Esophagus muscularis mucosa (tissue), 4 donors: ENCODE measurements around the gene OPA3. TPM values are rescaled to one million over a fixed set of nuclear protein-coding genes. Genes with fewer than 3 reads are reported as not detected.

Experiments
- DNase-seq: peaks from one replicate; pipeline ENCODE4 v3.0.0-alpha.2; 2017; ENCODE audit errors: extremely low spot score
- H3K27ac ChIP-seq, 4 donors: fragments of 200-600 bp; sonication (generic); replicated peaks in 1 of 4; 1 replicate in 3 of 4; 2 replicates in 1 of 4; pipeline ENCODE4 v1.5.1; 2016 to 2019; ENCODE audit warnings: mild to moderate bottlenecking in 1 of 4
- H3K27me3 ChIP-seq, 4 donors: fragments of 200-600 bp; sonication (generic); one replicate each; pipeline versions ENCODE4 v1.5.1 to v1.6.0; 2016 to 2019
- H3K36me3 ChIP-seq, 4 donors: fragments of 200-600 bp; sonication (generic); one replicate each; pipeline ENCODE4 v1.5.1; 2016 to 2019
- H3K4me1 ChIP-seq, 4 donors: fragments of 200-600 bp; sonication (generic); one replicate each; pipeline ENCODE4 v1.5.1; 2016 to 2019
- H3K4me3 ChIP-seq, 4 donors: fragments of 200-600 bp; sonication (generic); 1 replicate in 2 of 4; 2 replicates in 2 of 4; pipeline ENCODE4 v1.5.1; 2016 to 2019; ENCODE audit warnings: mild to moderate bottlenecking in 4 of 4, moderate library complexity in 1 of 4
- H3K9me3 ChIP-seq, 4 donors: fragments of 200-600 bp; sonication (generic); 1 replicate in 3 of 4; 2 replicates in 1 of 4; pipeline ENCODE4 v1.5.1; 2016 to 2019
- EP300 ChIP-seq: sonication (generic); formaldehyde crosslinking; IDR thresholded peaks from one replicate; pipeline ENCODE4 v1.6.1; 2017; ENCODE audit warnings: antibody characterized with exemption
- POLR2A ChIP-seq: fragments of 450-650 bp; IDR thresholded peaks from one replicate; pipeline ENCODE4 v1.6.1; 2017; ENCODE audit warnings: antibody characterized with exemption, moderate library complexity, mild to moderate bottlenecking, low read depth
- POLR2AphosphoS5 ChIP-seq, 2 donors: sonication (generic); formaldehyde crosslinking; IDR thresholded peaks; one replicate each; pipeline ENCODE4 v1.6.1; 2017; ENCODE audit warnings: antibody characterized with exemption in 2 of 2
- WGBS: methylation state at CpG from one replicate; pipeline ENCODE4 v1.1.5; 2018; 5-methylcytosine and 5-hydroxymethylcytosine counted together
- intact Hi-C: fragments of 100-400 bp; cut with DNase I; formaldehyde crosslinking; loops from one replicate; pipeline ENCODE4 v1.15.1; 2023
- total RNA-seq, 4 donors: library from RNA; depleted of rRNA; stranded (reverse); fragments of >200 nt; gene quantifications; one replicate each; pipeline versions ENCODE4 v1.1.0 to v1.2.1, GENCODE V29; 2016
- TF ChIP-seq, protein P1 (sequence below), 3 experiments: fragments of 200-600 bp in 2 of 3; fragments of 450-650 bp in 1 of 3; sonication (generic) in 2 of 3; IDR thresholded peaks; one replicate each; pipeline ENCODE4 v1.5.1; 2017 to 2019; ENCODE audit warnings: antibody characterized with exemption in 3 of 3, mild to moderate bottlenecking in 2 of 3, moderate library complexity in 1 of 3

Gene OPA3
- total RNA-seq, 4 donors from 2014 or later: 6.2 to 20.0 (median 13.8) TPM

- WGBS: 25% methylated on average over 4 of the region's 47 CpGs
Observed at GRCh38 chr19:45506246-45506988, 78.2 kb downstream of the OPA3 start.

GRCh38 chr19:45505996-45506245 lies 78.7 kb downstream of the OPA3 start:
- intact Hi-C loops: no loop called here
- WGBS: 83% methylated on average over 5 of the region's 5 CpGs
- Histone ChIP-seq H3K9me3 (no peaks in the 10 kb centered on the region), H3K4me1 (peaks cover 14 to 34% (median 29%) of the 10 kb centered on the region in 4 donors), H3K27ac (peak overlapping the region; percentile 94 to 97 (median 96)), H3K4me3 (peak overlapping the region; percentile 84 to 100 (median 96)), H3K36me3 (no peaks in the 10 kb centered on the region), H3K27me3 (peaks cover 0 to 5% (median 2%) of the 10 kb centered on the region in 4 donors)
- no peak for DNase-seq
- TF ChIP-seq EP300: no peak
- TF ChIP-seq, protein P1, sequence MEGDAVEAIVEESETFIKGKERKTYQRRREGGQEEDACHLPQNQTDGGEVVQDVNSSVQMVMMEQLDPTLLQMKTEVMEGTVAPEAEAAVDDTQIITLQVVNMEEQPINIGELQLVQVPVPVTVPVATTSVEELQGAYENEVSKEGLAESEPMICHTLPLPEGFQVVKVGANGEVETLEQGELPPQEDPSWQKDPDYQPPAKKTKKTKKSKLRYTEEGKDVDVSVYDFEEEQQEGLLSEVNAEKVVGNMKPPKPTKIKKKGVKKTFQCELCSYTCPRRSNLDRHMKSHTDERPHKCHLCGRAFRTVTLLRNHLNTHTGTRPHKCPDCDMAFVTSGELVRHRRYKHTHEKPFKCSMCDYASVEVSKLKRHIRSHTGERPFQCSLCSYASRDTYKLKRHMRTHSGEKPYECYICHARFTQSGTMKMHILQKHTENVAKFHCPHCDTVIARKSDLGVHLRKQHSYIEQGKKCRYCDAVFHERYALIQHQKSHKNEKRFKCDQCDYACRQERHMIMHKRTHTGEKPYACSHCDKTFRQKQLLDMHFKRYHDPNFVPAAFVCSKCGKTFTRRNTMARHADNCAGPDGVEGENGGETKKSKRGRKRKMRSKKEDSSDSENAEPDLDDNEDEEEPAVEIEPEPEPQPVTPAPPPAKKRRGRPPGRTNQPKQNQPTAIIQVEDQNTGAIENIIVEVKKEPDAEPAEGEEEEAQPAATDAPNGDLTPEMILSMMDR (IDR thresholded peaks at IDR 0.05): no peak
- no peak for TF ChIP-seq POLR2AphosphoS5 (IDR thresholded peaks at IDR 0.05)
- no peak for TF ChIP-seq POLR2A

More at GRCh38 chr19:45506246-45506988, 78.2 kb downstream of the OPA3 start:
- Histone ChIP-seq H3K4me3 (peak overlapping the region; percentile 84 to 100 (median 96)), H3K9me3 (no peaks in the 10 kb centered on the region), H3K27ac (peak overlapping the region; percentile 94 to 97 (median 96)), H3K27me3 (peaks cover 0 to 5% (median 0%) of the 10 kb centered on the region in 4 donors), H3K36me3 (no peaks in the 10 kb centered on the region), H3K4me1 (peaks cover 14 to 39% (median 34%) of the 10 kb centered on the region in 4 donors)
- intact Hi-C loops: no loop called here
- DNase-seq: peak; percentile 97
- TF ChIP-seq EP300: no peak
- TF ChIP-seq, protein P1 (IDR thresholded peaks at IDR 0.05): peak; percentile 41 to 66 (median 51)
- peak; percentile 88 to 93 for TF ChIP-seq POLR2AphosphoS5 (IDR thresholded peaks at IDR 0.05)
- peak; percentile 87 for TF ChIP-seq POLR2A

- H3K4me1 ChIP-seq: peaks cover 11 to 28% (median 23%) of the 10 kb centered on the region in 4 donors
- H3K36me3 ChIP-seq: no peaks in the 10 kb centered on the region
- no peaks in the 10 kb centered on the region for H3K9me3 ChIP-seq
- intact Hi-C loops: no loop called here
- H3K27me3 ChIP-seq: peaks cover 0 to 9% (median 2%) of the 10 kb centered on the region in 4 donors
- no peak overlapping the region for H3K4me3 ChIP-seq
- WGBS: 80% methylated on average over 6 of the region's 8 CpGs
- TF ChIP-seq POLR2A (no peak), POLR2AphosphoS5 (IDR thresholded peaks at IDR 0.05) (no peak), EP300 (no peak)
- TF ChIP-seq, protein P1 (IDR thresholded peaks at IDR 0.05): no peak
- no peak for DNase-seq
- H3K27ac ChIP-seq: peak overlapping the region; percentile 94 to 97 (median 96)
Observed at GRCh38 chr19:45505151-45505995, 79.2 kb downstream of the OPA3 start.

GRCh38 chr19:45503909-45504308 lies 80.7 kb downstream of the OPA3 start:
- peaks cover 6 to 27% (median 18%) of the 10 kb centered on the region in 4 donors for H3K4me1 ChIP-seq
- DNase-seq: no peak
- H3K27me3 ChIP-seq: peaks cover 0 to 23% (median 5%) of the 10 kb centered on the region in 4 donors
- H3K9me3 ChIP-seq: no peaks in the 10 kb centered on the region
- 85% methylated on average over 9 of the region's 9 CpGs for WGBS
- H3K4me3 ChIP-seq: no peak overlapping the region
- no peak overlapping the region for H3K27ac ChIP-seq
- intact Hi-C loops: no loop called here
- no peak for TF ChIP-seq POLR2AphosphoS5 (IDR thresholded peaks at IDR 0.05)
- TF ChIP-seq, protein P1 (IDR thresholded peaks at IDR 0.05): no peak
- TF ChIP-seq POLR2A: no peak
- no peak for TF ChIP-seq EP300
- no peaks in the 10 kb centered on the region for H3K36me3 ChIP-seq
